CD4-positive, alpha-beta T cell treated with Interleukin-6 for 4 hours (primary cell): ENCODE results near the gene BCAS1.

Experiments
- DNase-seq: peaks from one replicate; pipeline ENCODE4 v3.0.0-alpha.2; 2020; ENCODE audit warnings: mixed read lengths

Gene BCAS1, protein sequence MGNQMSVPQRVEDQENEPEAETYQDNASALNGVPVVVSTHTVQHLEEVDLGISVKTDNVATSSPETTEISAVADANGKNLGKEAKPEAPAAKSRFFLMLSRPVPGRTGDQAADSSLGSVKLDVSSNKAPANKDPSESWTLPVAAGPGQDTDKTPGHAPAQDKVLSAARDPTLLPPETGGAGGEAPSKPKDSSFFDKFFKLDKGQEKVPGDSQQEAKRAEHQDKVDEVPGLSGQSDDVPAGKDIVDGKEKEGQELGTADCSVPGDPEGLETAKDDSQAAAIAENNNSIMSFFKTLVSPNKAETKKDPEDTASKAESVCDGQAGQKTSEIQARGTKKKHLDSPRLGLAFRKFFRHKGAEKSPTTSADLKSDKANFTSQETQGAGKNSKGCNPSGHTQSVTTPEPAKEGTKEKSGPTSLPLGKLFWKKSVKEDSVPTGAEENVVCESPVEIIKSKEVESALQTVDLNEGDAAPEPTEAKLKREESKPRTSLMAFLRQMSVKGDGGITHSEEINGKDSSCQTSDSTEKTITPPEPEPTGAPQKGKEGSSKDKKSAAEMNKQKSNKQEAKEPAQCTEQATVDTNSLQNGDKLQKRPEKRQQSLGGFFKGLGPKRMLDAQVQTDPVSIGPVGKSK

DNA sequence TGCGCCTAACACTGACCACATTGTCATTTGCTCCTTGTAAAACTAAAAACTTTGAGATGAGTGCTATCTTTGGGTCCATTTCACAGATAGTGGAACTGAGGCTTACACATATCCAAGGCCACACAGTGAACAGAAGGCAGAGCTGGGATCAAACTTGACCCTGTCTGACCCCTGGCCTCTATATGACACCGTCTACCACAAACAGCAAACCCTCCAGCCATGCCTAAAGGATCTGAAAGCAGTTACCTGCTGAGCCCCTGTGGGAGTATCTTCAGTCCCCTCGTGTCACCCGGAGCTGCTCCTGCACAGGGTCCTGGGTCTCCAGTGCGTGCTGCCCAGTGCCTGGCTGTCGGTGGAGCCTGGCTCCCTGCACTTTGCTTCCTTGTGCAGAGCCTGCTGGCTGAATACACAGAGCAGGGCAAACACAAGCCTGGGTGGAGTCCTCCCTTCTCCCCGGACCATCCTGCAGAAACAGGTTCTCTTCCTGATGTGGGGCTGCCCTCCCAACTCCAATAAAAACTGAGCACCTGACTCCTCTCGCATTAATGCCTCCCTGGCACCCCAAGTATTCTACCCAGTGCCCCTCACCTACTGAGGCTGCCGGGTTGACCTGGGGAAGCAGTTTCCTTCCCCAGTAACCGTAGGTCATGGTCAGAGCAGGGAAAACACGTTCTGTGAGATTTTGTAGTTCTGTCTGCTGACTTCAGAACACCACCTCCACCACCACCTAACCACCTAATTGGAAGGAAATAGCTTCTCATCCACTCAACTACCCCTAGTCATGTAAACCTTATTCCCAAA lies at the start of gene BCAS1:
BCAS1 (minus strand) TSS at position 408 of the 801 bp plus-strand sequence. CDS start 11,876 bp downstream, outside the sequence.
- no peak for DNase-seq

DNA sequence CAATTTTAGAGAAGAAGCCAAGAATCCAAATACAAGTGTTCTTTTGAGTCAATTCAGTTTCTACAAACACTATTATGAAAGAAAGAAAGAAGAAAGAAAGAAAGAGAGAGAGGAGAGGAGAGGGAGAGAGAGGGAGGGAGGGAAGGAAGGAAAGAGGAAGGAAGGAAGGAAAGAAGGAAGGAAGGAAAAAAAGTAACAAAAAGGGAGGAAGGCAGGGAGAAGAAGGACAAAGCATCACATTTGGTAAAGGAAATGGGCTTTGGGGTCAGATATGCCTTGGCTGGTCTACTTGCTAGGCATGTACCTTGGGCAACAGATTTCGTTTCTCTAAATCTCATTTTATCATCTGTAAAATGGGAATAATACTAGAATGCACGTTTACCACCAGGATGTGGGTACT lies 49.4 kb upstream of the BCAS1 start:
- DNase-seq = no peak

DNA sequence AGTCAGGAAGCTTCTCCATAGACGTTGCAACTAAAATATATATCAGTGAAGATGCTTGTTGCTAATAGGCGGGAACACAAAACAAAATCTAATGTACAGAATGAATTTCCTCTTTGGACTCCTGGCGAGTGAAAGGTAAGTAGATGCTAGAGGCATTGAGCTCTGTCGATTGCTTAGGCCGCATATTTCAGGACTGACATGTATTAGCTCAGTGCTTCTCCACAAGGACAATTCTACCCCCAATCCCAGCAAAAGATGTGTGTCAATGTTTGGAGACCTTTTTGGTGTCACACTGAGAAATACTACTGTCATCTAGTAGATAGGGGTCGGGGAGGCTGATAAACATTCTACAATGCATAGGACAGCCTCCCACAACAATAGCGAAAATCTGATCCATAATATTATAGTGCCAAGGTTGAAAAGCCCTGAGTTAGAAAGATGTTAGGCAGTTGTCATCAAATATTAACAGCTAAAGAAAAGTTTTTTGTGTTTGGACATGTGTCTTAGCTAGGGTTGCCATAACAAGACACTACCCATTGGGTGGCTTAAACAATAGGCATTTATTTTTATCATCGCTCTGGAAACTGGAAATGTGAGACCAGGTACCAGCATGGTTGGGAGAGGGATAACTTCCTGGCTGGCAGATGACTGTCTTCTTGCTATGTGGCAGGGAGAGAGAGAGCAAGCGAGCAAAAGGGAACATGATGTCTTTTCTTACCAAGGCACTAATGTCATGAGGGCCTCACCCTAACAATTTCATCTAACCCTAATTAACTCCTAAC lies 48.0 kb upstream of the BCAS1 start:
- DNase-seq = no peak

DNA sequence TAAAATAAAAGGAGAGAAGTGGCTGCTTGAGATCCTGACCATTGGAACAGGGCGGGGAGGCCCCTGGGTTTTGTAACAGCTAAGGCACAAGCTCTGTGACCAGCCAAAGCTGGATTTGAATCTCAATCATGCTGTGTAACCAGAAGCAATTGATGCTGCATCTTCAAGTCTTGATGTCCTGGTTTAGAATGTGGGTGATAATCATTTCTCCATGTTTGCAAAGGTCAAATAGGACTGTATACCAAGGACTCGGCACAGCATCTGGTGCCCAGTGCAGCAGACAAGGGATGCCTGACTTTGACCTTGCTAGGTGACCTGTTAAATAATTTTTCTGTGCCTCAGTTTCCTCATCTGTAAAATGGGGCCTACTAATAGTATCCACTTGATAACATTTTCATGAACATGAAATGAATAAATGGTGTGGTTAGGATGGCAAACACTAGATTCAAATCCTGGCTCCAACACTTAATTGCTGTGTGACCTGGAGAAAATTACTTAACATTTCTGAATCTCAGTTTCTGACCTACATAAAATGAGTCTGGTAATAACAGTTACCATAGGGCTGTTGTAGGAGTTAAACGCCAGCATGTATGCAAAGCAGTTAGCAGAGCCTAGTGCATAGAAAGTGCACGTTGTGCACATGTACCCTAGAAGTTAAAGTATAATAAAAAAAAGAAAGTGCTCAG lies 46.3 kb upstream of the BCAS1 start:
- no peak for DNase-seq

DNA sequence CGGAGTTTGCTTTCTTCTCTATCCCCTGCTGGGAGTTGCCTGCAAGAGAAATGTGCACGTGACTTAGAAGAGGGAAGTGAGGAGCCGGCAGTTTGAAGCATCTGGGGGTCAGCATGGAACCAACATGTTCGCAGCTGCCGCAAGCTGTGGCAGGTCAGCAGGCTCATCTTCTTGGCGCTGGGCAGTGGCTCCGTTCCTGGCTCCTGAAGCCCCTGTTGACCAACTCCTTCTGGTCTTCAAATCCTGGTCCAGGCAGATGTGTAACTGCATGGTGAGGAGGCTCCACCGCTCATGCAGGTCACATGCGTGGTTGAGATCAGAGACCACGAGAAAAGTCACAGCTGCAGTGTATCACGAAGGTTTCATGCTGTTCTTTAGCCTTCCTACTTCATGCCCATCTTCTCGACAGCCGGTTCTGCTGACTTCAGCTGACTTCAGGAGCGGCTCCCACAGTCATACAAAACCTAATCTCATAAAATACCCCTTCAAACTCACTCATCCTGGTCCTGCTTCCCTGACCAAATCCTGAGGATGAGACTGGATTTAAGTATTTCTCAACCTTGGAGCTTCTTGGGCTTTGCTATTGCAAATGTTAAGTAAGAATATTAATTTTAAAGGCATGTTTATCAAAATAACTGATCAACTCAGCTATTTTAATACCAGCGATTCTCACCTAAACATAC lies 44.9 kb upstream of the BCAS1 start:
- DNase-seq = no peak

DNA sequence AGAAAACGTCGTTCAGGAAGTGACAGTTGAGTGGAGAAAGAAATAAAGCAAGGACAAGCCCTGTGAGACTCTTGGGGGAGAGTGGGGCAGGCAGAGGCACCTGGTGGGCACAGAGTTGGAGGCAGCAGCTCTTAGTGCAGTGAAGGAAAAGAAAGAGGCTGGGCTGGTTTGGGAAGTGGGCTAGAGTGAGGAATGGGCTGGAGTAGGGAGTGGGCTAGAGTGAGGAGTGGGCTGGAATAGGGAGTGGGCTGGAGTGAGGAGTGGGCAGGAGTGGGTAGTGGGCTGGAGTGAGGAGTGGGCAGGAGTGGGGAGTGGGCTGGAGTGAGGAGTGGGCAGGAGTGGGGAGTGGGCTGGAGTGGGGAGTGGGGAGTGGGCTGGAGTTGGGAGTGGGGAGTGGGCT lies 43.7 kb upstream of the BCAS1 start:
- DNase-seq = no peak

DNA sequence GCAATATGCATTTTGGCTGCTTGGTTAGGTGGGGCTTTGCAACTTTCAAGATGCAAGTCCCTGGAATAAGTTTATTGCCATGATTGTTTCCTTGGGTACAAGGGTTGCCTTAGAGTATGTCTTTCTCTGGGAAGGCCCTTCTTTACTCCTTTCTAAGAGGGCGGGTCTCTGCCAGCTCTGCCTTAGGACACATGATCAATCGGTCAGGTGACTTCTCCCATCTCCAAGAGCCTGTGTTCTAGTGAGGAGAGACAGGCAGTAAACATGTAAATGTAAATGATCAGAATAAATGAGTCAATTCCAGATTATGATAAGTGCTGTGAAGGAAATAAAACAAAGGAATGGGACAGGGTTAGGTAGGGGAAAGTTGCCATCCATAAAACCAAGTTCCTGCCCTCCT lies 43.2 kb upstream of the BCAS1 start:
- no peak for DNase-seq

DNA sequence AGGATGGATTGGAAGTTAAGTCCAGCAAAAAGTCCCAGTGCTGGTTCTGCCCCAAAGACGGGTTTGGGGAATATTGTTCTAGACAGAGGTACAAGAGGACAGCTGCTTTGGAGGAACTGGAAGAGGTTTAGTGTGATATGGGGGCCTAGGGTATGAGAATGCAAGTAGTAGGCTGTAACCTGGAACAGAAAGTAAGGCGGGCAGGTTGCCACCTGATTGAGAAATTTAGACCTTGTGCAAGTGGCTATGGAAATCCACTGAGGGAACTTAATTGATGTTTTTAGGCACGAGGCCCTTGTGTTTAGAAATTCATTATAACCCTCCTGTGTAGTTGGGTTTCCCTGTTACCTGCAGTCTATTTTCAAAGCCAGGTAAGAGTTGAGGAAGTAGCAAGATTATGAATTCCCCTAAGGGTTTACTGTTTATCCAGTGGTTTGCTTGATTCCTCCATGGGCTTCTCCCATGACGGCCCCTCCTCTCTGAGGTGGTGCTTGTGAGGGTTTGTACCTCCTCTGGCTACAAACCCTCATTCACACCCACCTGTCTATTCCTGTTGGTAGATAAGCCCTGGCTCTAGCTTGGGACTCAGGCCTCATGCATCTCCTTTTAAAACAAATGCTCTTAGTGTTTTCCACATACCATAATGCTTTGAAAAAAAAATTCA lies 42.0 kb upstream of the BCAS1 start:
- no peak for DNase-seq

DNA sequence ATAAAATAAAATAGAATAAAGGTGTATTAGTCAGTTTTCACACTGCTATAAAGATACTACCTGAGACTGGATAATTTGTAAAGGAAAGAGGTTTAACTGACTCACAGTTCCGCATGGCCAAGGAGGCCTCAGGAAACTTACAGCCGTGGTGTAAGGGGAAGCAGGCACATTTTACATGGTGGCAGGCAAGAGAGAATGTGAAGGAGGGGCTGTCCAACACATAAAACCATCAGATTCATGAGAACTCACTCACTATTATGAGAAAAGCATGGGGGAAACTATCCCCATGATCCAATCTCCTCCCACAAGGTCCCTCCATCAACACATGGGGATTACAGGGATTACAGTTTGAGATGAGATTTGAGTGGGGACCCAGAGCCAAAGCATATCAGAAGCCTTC lies 41.1 kb upstream of the BCAS1 start:
- DNase-seq = no peak

DNA sequence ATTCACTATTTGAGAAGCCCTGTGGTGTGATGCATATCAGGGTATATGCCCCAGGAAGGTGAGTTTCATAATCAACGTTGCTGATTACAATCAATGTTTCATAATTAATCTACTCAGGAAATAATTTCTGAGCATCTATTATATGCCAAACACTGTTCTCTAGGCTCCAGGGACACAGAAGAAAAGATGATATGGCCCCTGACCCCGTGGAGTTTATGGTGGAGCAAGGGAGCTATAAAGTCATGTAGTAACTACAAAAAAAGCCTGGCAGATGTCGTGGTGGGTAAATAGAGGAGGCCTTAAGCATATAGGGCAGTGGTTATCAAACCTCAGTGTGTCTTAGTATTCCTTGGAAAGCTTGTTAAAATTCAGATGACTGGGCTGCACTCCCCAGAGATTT lies 40.1 kb upstream of the BCAS1 start:
- no peak for DNase-seq

DNA sequence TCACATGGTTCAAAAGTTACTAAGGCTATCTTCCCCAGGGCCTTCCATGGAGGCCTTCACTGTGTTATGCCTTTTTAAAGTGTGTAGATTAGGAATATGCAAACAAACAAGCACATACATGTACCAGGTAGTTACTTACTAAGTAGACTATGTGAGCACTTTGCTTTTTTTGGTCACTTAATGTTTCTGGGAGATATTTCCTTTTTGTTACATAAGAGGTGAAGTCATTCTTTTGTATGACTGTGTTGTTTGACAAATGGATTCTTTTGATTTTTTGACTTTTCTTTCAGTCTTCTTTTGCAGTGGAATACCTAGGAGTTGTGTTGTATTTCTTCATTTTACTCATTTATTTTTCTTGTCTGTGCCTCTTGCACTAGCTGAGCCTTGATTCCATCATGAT lies 39.6 kb upstream of the BCAS1 start:
- no peak for DNase-seq

DNA sequence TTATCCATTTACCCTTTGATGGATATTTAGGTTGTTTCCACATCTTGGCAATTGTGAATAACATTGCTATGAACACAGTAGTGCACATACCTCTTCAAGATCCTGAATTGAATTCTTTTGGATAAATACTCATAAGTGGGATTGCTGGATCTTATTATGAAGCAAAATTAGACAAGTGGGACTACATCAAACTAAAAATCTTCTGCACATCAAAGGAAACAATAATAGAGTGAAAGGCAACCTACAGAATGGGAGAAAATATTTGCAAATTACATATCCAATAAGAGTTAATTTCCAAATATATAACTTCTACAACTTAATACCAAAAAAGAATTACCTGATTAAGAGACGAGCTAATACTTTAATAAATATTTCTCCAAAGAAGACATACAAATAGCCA lies 38.4 kb upstream of the BCAS1 start:
- no peak for DNase-seq

DNA sequence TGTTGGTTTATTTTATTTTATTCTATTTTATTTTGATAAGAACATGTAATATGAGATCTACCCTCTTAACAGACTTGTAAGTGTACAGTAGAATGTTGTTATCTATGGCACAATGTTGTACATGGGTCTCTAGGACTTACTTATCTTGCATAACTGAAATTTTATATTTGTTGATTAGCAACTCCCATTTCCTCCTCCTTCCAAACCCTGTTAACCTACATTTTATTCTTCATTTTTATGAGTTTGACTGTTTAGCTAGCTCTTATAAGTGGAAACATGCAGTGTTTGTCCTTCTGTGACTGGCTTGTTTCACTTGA lies 37.9 kb upstream of the BCAS1 start:
- no peak for DNase-seq

DNA sequence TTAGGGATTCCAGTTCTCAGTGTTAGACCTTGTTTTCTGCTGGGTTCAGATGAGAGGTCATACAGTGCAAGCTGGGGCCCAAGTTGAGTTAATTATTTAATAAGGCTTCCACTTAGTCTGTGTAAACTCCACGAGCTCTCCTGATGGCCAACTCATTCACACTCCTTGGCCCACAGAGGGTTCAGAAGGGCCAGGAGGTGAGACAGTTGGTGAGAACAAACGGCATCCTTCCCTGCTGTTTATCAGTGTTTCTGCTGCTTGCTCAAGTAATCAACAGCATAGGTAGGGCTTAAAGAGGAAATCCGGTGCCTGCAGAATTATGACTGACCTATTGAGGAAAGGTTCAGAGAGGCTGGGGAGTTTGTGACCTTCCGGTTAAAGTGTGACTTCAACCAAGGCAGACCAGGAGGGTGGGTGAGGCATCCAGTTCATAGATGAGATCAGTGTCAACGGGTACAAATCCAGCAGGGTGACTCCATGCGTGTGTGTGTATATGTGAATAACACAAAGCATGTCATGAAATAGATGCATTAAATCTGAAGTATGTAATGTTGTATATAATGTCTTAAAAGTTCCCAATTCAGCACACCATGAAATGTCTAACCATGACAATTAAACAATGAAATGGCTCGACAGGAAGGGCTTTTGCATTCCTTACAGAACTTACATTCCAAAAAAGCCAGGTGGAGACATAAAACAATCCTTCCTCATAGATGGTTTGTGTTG lies 37.4 kb upstream of the BCAS1 start:
- DNase-seq = no peak

DNA sequence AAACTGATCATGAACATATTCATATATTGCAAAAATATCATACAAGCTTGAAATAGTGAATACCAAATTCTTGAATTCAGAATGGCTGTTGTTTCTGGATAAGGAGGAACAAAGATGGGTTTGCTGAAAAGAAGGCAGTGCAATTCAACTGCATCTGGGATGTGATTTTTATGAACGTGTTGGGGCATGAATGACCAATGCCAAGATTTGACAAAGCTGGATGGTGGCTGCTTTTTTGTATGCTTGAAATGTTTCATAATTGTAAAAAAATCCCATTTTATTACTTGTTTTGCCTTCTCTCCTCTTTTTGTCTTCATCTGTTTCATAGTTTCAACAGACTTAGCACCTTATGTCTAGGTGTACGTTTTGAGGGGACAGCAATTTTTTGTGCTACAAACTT lies 36.8 kb upstream of the BCAS1 start:
- no peak for DNase-seq

DNA sequence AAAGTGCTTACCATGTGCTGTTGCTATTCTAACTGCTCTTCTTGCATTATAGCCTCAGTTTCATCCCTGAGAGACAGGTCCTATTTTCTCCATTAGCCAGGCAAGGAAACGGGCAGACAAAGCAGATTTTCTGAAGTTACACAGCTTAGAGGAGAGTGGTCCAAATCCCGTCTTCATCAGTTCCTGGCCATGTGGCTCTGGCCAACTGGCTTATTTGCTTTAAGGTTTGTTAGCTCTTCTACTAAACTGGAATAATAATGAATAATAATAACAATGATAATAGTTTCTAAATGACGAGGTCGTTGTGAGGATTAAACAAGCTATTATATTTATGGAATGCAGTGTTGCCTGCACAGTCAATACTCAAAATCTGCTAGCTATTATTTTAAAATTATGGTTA lies 35.8 kb upstream of the BCAS1 start:
- no peak for DNase-seq

DNA sequence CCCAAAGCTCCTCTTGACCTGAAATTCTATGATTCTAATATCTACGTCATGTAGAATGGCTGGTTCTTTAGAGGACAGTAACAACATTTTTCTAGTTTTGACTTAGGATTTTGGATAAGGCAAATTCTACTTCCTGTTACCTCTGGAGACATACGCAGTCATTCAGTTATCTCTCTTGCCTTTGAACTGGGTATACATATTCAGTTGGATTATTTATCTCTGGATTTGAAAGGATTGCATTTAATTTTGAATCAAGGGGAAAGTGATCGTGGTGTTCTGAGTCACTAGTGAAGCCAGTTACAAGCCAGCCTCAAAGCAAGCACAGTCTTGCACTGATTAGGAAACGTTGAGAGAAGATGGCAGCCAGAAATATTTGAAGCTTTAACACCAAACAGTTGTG lies 35.3 kb upstream of the BCAS1 start:
- no peak for DNase-seq

DNA sequence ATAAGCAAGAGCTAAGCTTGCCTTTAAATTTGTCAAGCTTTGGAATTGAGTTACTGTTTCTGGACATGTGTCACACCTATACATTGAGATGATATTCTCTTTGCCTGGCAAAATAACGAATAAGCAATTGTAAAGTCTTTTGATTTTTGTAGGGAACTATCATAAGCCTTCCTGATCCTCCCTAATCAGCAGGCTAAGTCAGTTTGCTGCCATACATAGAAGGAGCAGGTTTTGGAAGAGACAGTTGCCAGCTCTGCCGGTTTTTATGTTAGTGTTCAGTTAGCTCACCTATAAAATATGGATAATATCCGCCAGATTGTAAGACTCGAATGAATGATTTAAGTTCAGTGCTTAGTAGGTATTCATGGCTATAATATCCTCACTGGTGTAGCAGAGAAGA lies 34.4 kb upstream of the BCAS1 start:
- no peak for DNase-seq

DNA sequence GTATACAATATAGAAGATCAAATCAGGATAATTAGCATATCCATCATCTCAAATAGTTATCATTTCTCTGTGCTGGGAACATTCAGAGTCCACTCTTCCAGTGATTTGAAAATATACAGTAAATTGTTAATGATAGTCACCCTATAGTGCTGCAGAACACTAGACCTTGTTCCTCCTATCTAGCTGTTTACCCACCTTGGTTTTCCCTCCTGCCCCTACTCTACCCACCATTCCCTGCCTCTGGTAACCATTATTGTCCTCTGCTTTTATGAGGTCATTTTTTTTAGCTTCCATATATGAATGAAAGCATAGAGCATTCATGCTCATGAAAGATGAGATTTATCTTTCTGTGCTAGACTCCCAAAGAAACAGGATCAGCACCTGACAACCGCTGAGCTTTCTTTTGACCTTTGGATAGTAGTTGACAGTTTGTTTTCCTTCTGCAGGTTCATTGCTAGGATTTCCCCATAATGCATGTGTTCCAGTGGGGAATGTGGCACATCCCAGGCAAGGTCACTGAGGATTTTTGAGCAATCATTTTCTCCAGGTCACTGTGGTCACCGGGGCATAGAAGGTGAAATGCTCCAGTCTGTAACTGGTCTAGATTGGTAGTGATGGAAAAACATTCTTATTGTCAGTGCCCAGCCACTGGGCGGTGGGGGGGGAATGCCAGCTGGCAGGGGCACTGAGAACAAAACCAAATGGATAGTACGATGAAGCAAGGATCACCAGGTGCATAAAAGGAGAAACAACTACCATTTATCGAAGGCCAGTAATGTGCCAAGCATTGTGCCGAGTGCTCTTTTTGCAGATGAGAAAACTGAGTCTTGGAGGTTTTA lies 33.6 kb upstream of the BCAS1 start:
- no peak for DNase-seq
